ENCODE data around the gene GOLGA7B. TPM values are rescaled to one million over a fixed set of nuclear protein-coding genes. Genes with fewer than 3 reads are reported as not detected.

The GOLGA7B gene
- total RNA-seq, 2 donors from 2014 or later: 0.42 to 0.46 TPM

GRCh38 chr10:97910661-97911060 lies 61.0 kb downstream of the GOLGA7B start:
- DNase-seq (no peak), ATAC-seq (no peak)
- intact Hi-C loops (cut with DNase I, micrococcal nuclease): loop anchor here (5.0 to 10.0 kb wide), 2 partner anchors 132 to 134 kb away; no protein-coding TSS in a partner anchor

- no peak for DNase-seq
- intact Hi-C loops (cut with DNase I, micrococcal nuclease): loop anchor here (5.0 to 10.0 kb wide), 2 partner anchors 131 to 134 kb away; no protein-coding TSS in a partner anchor
- no peak for ATAC-seq
Measured at GRCh38 chr10:97911217-97911616, 61.6 kb downstream of the GOLGA7B start.

- DNase-seq: no peak
- ATAC-seq: no peak
- intact Hi-C loops (cut with DNase I, micrococcal nuclease): loop anchor here (5.0 to 10.0 kb wide), 2 partner anchors 129 to 132 kb away; no protein-coding TSS in a partner anchor
Measured at GRCh38 chr10:97913193-97913592, 63.5 kb downstream of the GOLGA7B start.

GRCh38 chr10:97913614-97914013 lies 64.0 kb downstream of the GOLGA7B start:
- DNase-seq (no peak), ATAC-seq (no peak)
- intact Hi-C loops (cut with DNase I, micrococcal nuclease): loop anchor here (5.0 to 10.0 kb wide), 2 partner anchors 129 to 131 kb away; no protein-coding TSS in a partner anchor

GRCh38 chr10:97914171-97914836 lies 64.7 kb downstream of the GOLGA7B start:
- intact Hi-C loops (cut with DNase I, micrococcal nuclease): loop anchor here (5.0 to 10.0 kb wide), 2 partner anchors 128 to 130 kb away; no protein-coding TSS in a partner anchor
- DNase-seq (no peak), ATAC-seq (peak; percentile 32)

- DNase-seq: peak; percentile 63 to 90
- intact Hi-C loops (cut with DNase I, micrococcal nuclease): loop anchor here (5.0 to 10.0 kb wide), 2 partner anchors 127 to 130 kb away; no protein-coding TSS in a partner anchor
- peak; percentile 98 for ATAC-seq
Measured at GRCh38 chr10:97914837-97915211, 65.2 kb downstream of the GOLGA7B start.

GRCh38 chr10:97915346-97916131 lies 65.9 kb downstream of the GOLGA7B start:
- no peak for DNase-seq
- no peak for ATAC-seq
- intact Hi-C loops (cut with DNase I, micrococcal nuclease): loop anchor here in 1 of 2 donors (10.0 kb wide), 1 partner anchor 129 kb away; no protein-coding TSS in a partner anchor

GRCh38 chr10:97916586-97916985 lies 66.9 kb downstream of the GOLGA7B start:
- DNase-seq (no peak), ATAC-seq (no peak)
- intact Hi-C loops (cut with DNase I, micrococcal nuclease): loop anchor here in 1 of 2 donors (10.0 kb wide), 1 partner anchor 128 kb away; no protein-coding TSS in a partner anchor

GRCh38 chr10:97919012-97919411 lies 69.4 kb downstream of the GOLGA7B start:
- intact Hi-C loops (cut with DNase I, micrococcal nuclease): loop anchor here in 1 of 2 donors (10.0 kb wide), 1 partner anchor 126 kb away; no protein-coding TSS in a partner anchor
- no peak for DNase-seq
- no peak for ATAC-seq

- ATAC-seq: no peak
- intact Hi-C loops (cut with DNase I, micrococcal nuclease): no loop called here
- DNase-seq: no peak
Measured at GRCh38 chr10:97920865-97921264, 71.2 kb downstream of the GOLGA7B start.

Other genes starting within 250 kb of the GOLGA7B start
- gene MORN4, start 216.3 kb upstream of the GOLGA7B start, total RNA-seq: 1 to 10 TPM; 1.3 to 1.6 TPM
- 10 to 100 TPM in 1 of 2 donors, 1 to 10 TPM in 1; 9.4 to 13.0 TPM for gene PI4K2A, start 209.2 kb upstream of the GOLGA7B start, total RNA-seq
- 10 to 100 TPM; 38.7 to 43.8 TPM for gene AVPI1, start 162.6 kb upstream of the GOLGA7B start, total RNA-seq
- 10 to 100 TPM; 24.9 to 37.0 TPM for gene MARVELD1, start 136.1 kb upstream of the GOLGA7B start, total RNA-seq
- gene ZFYVE27, start 112.7 kb upstream of the GOLGA7B start, total RNA-seq: 10 to 100 TPM; 52.1 to 57.6 TPM
- gene SFRP5, start 77.8 kb upstream of the GOLGA7B start, total RNA-seq: 1 to 10 TPM in 1 of 2 donors, under 1 TPM in 1; 0.82 to 1.2 TPM
- 1 to 10 TPM in 1 of 2 donors, under 1 TPM in 1; 0.43 to 1.5 TPM for gene CRTAC1, start 180.8 kb downstream of the GOLGA7B start, total RNA-seq